Measurements from ENCODE around the gene C1orf210.

The C1orf210 gene

GRCh38 chr1:43308635-43309404, 23.4 kb upstream of the C1orf210 start:
- Histone ChIP-seq H3K4me3 (ENCODE audit: low read depth, low read length) (no peak overlapping the region), H3K9me3 (no peaks in the 10 kb centered on the region), H3K27me3 (no peaks in the 10 kb centered on the region), H3K4me1 (no peaks in the 10 kb centered on the region), H3K36me3 (no peaks in the 10 kb centered on the region)
- DNase-seq = no peak
- no peak for TF ChIP-seq CTCF (IDR thresholded peaks at IDR 0.05; ENCODE audit: low read depth, low read length)

GRCh38 chr1:43307458-43308158, 22.2 kb upstream of the C1orf210 start:
- no peak for TF ChIP-seq CTCF (IDR thresholded peaks at IDR 0.05; ENCODE audit: low read depth, low read length)
- H3K4me1 ChIP-seq = no peaks in the 10 kb centered on the region
- H3K4me3 ChIP-seq (ENCODE audit: low read depth, low read length) = no peak overlapping the region
- no peaks in the 10 kb centered on the region for H3K27me3 ChIP-seq
- H3K36me3 ChIP-seq = no peaks in the 10 kb centered on the region
- no peak for DNase-seq
- no peaks in the 10 kb centered on the region for H3K9me3 ChIP-seq

GRCh38 chr1:43306688-43307457, 21.5 kb upstream of the C1orf210 start:
- no peak for DNase-seq
- Histone ChIP-seq H3K27me3 (no peaks in the 10 kb centered on the region), H3K36me3 (no peaks in the 10 kb centered on the region), H3K4me3 (ENCODE audit: low read depth, low read length) (no peak overlapping the region), H3K4me1 (no peaks in the 10 kb centered on the region), H3K9me3 (no peaks in the 10 kb centered on the region)
- TF ChIP-seq CTCF (IDR thresholded peaks at IDR 0.05; ENCODE audit: low read depth, low read length) = no peak

GRCh38 chr1:43305926-43306687, 20.7 kb upstream of the C1orf210 start:
- TF ChIP-seq CTCF (IDR thresholded peaks at IDR 0.05; ENCODE audit: low read depth, low read length) = no peak
- H3K4me3 ChIP-seq (ENCODE audit: low read depth, low read length) = no peak overlapping the region
- H3K27me3 ChIP-seq = no peaks in the 10 kb centered on the region
- no peak for DNase-seq
- no peaks in the 10 kb centered on the region for H3K9me3 ChIP-seq
- H3K4me1 ChIP-seq = no peaks in the 10 kb centered on the region
- H3K36me3 ChIP-seq = no peaks in the 10 kb centered on the region

GRCh38 chr1:43305461-43305860, 20.1 kb upstream of the C1orf210 start:
- no peak for DNase-seq

More at GRCh38 chr1:43305461-43305860, 20.1 kb upstream of the C1orf210 start:
- Histone ChIP-seq H3K27me3 (no peaks in the 10 kb centered on the region), H3K4me1 (no peaks in the 10 kb centered on the region), H3K36me3 (no peaks in the 10 kb centered on the region), H3K9me3 (no peaks in the 10 kb centered on the region), H3K4me3 (ENCODE audit: low read depth, low read length) (no peak overlapping the region)
- no peak for TF ChIP-seq CTCF (IDR thresholded peaks at IDR 0.05; ENCODE audit: low read depth, low read length)

Measured in BE2C (cell line).